WTC11 (cell line): ENCODE measurements around the gene MAML2. TPM values are rescaled to one million over a fixed set of nuclear protein-coding genes. Genes with fewer than 3 reads are reported as not detected.

Experiments
- ATAC-seq: fragments of 200-7000 bp; cut with Tn5 transposase; 2 replicates; pipeline ENCODE4 v1.10.0; 2021; ENCODE audit warnings: mild to moderate bottlenecking, moderate library complexity
- CTCF ChIA-PET: fragments of 300-600 bp; sonication (Branson Sonifier 250); formaldehyde crosslinking; loops from one replicate; lab custom pipeline; 2021; ENCODE audit warnings: antibody characterized with exemption; lab: Charles Lee
- POLR2A ChIA-PET: fragments of 350-600 bp; sonication (Branson Sonifier 250); formaldehyde crosslinking; loops from one replicate; lab custom pipeline; 2021; ENCODE audit warnings: antibody characterized with exemption; lab: Charles Lee
- DNase-seq: peaks from one replicate; pipeline ENCODE4 v3.0.0; 2021; ENCODE audit warnings: low spot score
- H3K27ac Mint-ChIP-seq: 2 replicates; pipeline ENCODE4 v1.8.0; 2021; ENCODE audit warnings: mixed read lengths
- H3K27me3 Mint-ChIP-seq: 2 replicates; pipeline ENCODE4 v1.8.0; 2021; ENCODE audit warnings: low read depth, mild to moderate bottlenecking, moderate library complexity, mixed read lengths
- H3K36me3 Mint-ChIP-seq: 2 replicates; pipeline ENCODE4 v1.8.0; 2021; ENCODE audit warnings: mixed read lengths
- H3K4me1 Mint-ChIP-seq: 2 replicates; pipeline ENCODE4 v1.8.0; 2022; ENCODE audit warnings: mixed read lengths
- H3K4me3 Mint-ChIP-seq: 2 replicates; pipeline ENCODE4 v1.8.0; 2021; ENCODE audit warnings: mild to moderate bottlenecking, moderate library complexity, mixed read lengths
- H3K9me3 Mint-ChIP-seq: 2 replicates; pipeline ENCODE4 v1.8.0; 2021; ENCODE audit warnings: mixed read lengths
- ATF2 ChIP-seq: sonication (generic); formaldehyde crosslinking; IDR thresholded peaks from 2 replicates; pipeline ENCODE4 v1.8.1; 2022; ENCODE audit warnings: low read depth, missing genetic modification reagents, borderline replicate concordance
- CREB1 ChIP-seq: sonication (generic); formaldehyde crosslinking; IDR thresholded peaks from 2 replicates; pipeline ENCODE4 v1.8.0; 2023; ENCODE audit warnings: mild to moderate bottlenecking, missing genetic modification reagents
- FOXJ3 ChIP-seq: sonication (generic); formaldehyde crosslinking; IDR thresholded peaks from 2 replicates; pipeline ENCODE4 v1.9.0; 2021; ENCODE audit warnings: missing genetic modification reagents, mild to moderate bottlenecking, borderline replicate concordance
- HMGA2 ChIP-seq: fragments of 250-450 bp; sonication (Bioruptor Pico); IDR thresholded peaks from 2 replicates; pipeline ENCODE4 v1.4.0; 2021; ENCODE audit warnings: mild to moderate bottlenecking, moderate library complexity
- KAT7 ChIP-seq: sonication (generic); formaldehyde crosslinking; IDR thresholded peaks from 2 replicates; pipeline ENCODE4 v1.8.1; 2023; ENCODE audit warnings: missing genetic modification reagents, mild to moderate bottlenecking, borderline replicate concordance
- MXD4 ChIP-seq: fragments of 250-450 bp; sonication (Bioruptor Pico); IDR thresholded peaks from 2 replicates; pipeline ENCODE4 v1.8.0; 2021; ENCODE audit warnings: mild to moderate bottlenecking, moderate library complexity, borderline replicate concordance
- NR3C1 ChIP-seq: sonication (generic); formaldehyde crosslinking; conservative IDR thresholded peaks from 2 replicates; pipeline ENCODE4 v1.8.1; 2023; ENCODE audit warnings: low read depth, mild to moderate bottlenecking, missing genetic modification reagents
- PREB ChIP-seq: sonication (generic); formaldehyde crosslinking; IDR thresholded peaks from 2 replicates; pipeline ENCODE4 v1.8.1; 2022; ENCODE audit warnings: mild to moderate bottlenecking, missing genetic modification reagents, moderate library complexity, borderline replicate concordance
- SMAD3 ChIP-seq: sonication (generic); formaldehyde crosslinking; IDR thresholded peaks from 2 replicates; pipeline ENCODE4 v1.8.0; 2022; ENCODE audit warnings: missing genetic modification reagents, mild to moderate bottlenecking, borderline replicate concordance
- SOX15 ChIP-seq: fragments of 250-450 bp; sonication (Bioruptor Pico); IDR thresholded peaks from 2 replicates; pipeline ENCODE4 v1.9.0; 2021; ENCODE audit warnings: mild to moderate bottlenecking
- USF1 ChIP-seq: sonication (generic); formaldehyde crosslinking; IDR thresholded peaks from 2 replicates; pipeline ENCODE4 v1.8.0; 2022; ENCODE audit warnings: mild to moderate bottlenecking, missing genetic modification reagents
- ZBTB43 ChIP-seq: sonication (generic); formaldehyde crosslinking; IDR thresholded peaks from 2 replicates; pipeline ENCODE4 v1.8.1; 2023; ENCODE audit warnings: mild to moderate bottlenecking, missing genetic modification reagents
- ZNF263 ChIP-seq: sonication (generic); formaldehyde crosslinking; IDR thresholded peaks from 2 replicates; pipeline ENCODE4 v1.8.1; 2022; ENCODE audit warnings: low read depth, mild to moderate bottlenecking, moderate library complexity, missing genetic modification reagents
- ZNF317 ChIP-seq: sonication (generic); formaldehyde crosslinking; IDR thresholded peaks from 2 replicates; pipeline ENCODE4 v1.8.1; 2023; ENCODE audit warnings: low read depth, mild to moderate bottlenecking, moderate library complexity, missing genetic modification reagents, borderline replicate concordance
- total RNA-seq: library from RNA; stranded (reverse); gene quantifications from 3 replicates; pipeline ENCODE4 v1.2.3, GENCODE V29; 2021
- TF ChIP-seq, protein P1 (sequence below): sonication (generic); formaldehyde crosslinking; conservative IDR thresholded peaks from 2 replicates; pipeline ENCODE4 v1.8.1; 2022; ENCODE audit warnings: mild to moderate bottlenecking, missing genetic modification reagents
- TF ChIP-seq, protein P2 (sequence below): sonication (generic); formaldehyde crosslinking; IDR thresholded peaks from 2 replicates; pipeline ENCODE4 v1.8.1; 2022; ENCODE audit warnings: mild to moderate bottlenecking, moderate library complexity, missing genetic modification reagents
- TF ChIP-seq, protein P3 (sequence below): sonication (generic); formaldehyde crosslinking; conservative IDR thresholded peaks from 2 replicates; pipeline ENCODE4 v1.8.1; 2023; ENCODE audit warnings: mild to moderate bottlenecking, low read depth, missing genetic modification reagents, moderate library complexity
- TF ChIP-seq, protein P4 (sequence below): sonication (generic); formaldehyde crosslinking; IDR thresholded peaks from 2 replicates; pipeline ENCODE4 v1.8.1; 2023; ENCODE audit warnings: mild to moderate bottlenecking, missing genetic modification reagents

Gene MAML2
- total RNA-seq, 1 experiment from 2014 or later: 8.1 TPM

- H3K4me1 Mint-ChIP-seq: peaks cover 10% of the 10 kb centered on the region
- ChIA-PET CTCF (interaction anchor here (0.6 to 1.0 kb wide), 3 partner anchors 44 to 232 kb away, joined by 3 read pairs; partner anchors contain the start of gene MAML2), POLR2A (no interaction called here)
Observed at GRCh38 chr11:96111308-96111707, 231.7 kb downstream of the MAML2 start.

DNA sequence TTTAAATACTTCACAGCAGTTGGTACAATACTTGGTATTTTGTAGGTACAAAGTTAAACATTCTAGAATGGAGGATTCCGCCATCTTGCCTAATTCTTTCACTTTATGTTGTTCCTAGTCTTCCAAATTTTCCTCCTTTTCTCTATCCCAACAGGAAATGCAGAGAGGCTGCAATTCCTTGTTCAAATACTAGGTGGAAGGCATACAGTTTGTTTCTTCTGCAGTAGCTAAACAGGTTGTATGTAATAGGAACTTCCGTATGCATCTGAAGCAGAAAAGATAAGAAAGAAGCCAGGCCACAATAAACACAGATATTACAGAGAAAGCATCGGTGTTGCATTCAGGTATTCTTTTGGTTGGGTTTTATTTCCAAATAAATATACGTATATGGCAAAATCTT, 232.7 kb downstream of the MAML2 start:
- no peak for TF ChIP-seq HMGA2
- TF ChIP-seq, all 79 proteins: peak for 0
- Mint-ChIP-seq H3K36me3 (no peaks in the 10 kb centered on the region), H3K4me3 (no peak overlapping the region), H3K4me1 (peaks cover 18% of the 10 kb centered on the region), H3K27me3 (no peaks in the 10 kb centered on the region), H3K9me3 (no peaks in the 10 kb centered on the region), H3K27ac (no peak overlapping the region)
- CTCF ChIA-PET: no interaction called here
- DNase-seq (no peak), ATAC-seq (no peak)
- POLR2A ChIA-PET: no interaction called here

More at GRCh38 chr11:96111308-96111707, 231.7 kb downstream of the MAML2 start:
- H3K27ac Mint-ChIP-seq: peak overlapping the region; percentile 60; the same call in 1 of the 2 replicates
- H3K4me3 Mint-ChIP-seq: no peak overlapping the region
- DNase-seq (no peak), ATAC-seq (peak; percentile 27)
- H3K9me3 Mint-ChIP-seq: no peaks in the 10 kb centered on the region
- H3K36me3 Mint-ChIP-seq: no peaks in the 10 kb centered on the region
- no peak for TF ChIP-seq USF1 (CRISPR knock-in tag)
- no peak for TF ChIP-seq NR3C1 (CRISPR knock-in tag)
- no peak for TF ChIP-seq SOX15
- TF ChIP-seq ZNF263 (CRISPR knock-in tag): no peak
- TF ChIP-seq ZNF317 (CRISPR knock-in tag): no peak
- TF ChIP-seq, protein P1, sequence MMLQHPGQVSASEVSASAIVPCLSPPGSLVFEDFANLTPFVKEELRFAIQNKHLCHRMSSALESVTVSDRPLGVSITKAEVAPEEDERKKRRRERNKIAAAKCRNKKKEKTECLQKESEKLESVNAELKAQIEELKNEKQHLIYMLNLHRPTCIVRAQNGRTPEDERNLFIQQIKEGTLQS (CRISPR knock-in tag): no peak
- TF ChIP-seq ATF2 (CRISPR knock-in tag): no peak
- TF ChIP-seq SMAD3 (CRISPR knock-in tag): no peak
- TF ChIP-seq, protein P2, sequence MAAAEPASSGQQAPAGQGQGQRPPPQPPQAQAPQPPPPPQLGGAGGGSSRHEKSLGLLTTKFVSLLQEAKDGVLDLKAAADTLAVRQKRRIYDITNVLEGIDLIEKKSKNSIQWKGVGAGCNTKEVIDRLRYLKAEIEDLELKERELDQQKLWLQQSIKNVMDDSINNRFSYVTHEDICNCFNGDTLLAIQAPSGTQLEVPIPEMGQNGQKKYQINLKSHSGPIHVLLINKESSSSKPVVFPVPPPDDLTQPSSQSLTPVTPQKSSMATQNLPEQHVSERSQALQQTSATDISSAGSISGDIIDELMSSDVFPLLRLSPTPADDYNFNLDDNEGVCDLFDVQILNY (CRISPR knock-in tag): no peak
- TF ChIP-seq FOXJ3 (CRISPR knock-in tag): no peak
- no peak for TF ChIP-seq KAT7
- no peak for TF ChIP-seq MXD4 (CRISPR knock-in tag)
- TF ChIP-seq, protein P3, sequence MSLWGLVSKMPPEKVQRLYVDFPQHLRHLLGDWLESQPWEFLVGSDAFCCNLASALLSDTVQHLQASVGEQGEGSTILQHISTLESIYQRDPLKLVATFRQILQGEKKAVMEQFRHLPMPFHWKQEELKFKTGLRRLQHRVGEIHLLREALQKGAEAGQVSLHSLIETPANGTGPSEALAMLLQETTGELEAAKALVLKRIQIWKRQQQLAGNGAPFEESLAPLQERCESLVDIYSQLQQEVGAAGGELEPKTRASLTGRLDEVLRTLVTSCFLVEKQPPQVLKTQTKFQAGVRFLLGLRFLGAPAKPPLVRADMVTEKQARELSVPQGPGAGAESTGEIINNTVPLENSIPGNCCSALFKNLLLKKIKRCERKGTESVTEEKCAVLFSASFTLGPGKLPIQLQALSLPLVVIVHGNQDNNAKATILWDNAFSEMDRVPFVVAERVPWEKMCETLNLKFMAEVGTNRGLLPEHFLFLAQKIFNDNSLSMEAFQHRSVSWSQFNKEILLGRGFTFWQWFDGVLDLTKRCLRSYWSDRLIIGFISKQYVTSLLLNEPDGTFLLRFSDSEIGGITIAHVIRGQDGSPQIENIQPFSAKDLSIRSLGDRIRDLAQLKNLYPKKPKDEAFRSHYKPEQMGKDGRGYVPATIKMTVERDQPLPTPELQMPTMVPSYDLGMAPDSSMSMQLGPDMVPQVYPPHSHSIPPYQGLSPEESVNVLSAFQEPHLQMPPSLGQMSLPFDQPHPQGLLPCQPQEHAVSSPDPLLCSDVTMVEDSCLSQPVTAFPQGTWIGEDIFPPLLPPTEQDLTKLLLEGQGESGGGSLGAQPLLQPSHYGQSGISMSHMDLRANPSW (CRISPR knock-in tag): no peak
- no peaks in the 10 kb centered on the region for H3K27me3 Mint-ChIP-seq

DNA sequence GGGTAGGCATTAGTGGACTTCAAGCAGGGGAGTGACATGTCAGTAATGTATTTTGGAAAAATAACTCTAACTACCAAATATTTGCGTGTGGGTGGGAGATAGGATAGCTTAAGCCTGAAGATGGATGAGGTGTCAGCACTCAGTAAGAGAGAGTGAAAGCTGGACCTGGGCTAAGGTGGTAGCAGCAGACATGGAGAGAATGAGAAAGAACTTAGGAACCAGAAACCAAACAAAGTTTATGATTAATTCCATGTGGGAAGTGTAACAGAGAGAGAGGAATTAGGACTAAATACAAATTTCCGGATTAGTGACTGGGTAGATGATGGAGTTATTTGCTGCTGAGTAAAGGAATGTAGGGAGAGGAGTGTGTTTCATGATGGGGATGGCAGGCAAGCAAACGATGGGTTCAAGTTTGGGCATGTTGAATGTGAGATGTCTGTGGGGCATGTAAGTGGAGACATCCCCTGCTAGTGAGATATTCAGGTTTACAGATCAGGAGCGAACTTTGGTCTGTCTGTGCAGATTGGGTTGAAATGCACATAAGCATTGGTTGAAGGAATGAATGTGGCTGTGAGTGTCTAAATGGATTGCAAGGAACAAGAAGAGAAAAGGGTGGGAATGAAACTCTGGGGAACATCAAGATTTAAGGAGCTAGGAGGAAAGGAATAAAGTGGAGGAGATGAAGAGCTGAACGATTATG, 233.5 kb downstream of the MAML2 start:
- H3K4me1 Mint-ChIP-seq: peaks cover 22% of the 10 kb centered on the region
- no peaks in the 10 kb centered on the region for H3K36me3 Mint-ChIP-seq
- TF ChIP-seq ZBTB43 (CRISPR knock-in tag) (no peak), PREB (CRISPR knock-in tag) (no peak), CREB1 (no peak)
- TF ChIP-seq, protein P4, sequence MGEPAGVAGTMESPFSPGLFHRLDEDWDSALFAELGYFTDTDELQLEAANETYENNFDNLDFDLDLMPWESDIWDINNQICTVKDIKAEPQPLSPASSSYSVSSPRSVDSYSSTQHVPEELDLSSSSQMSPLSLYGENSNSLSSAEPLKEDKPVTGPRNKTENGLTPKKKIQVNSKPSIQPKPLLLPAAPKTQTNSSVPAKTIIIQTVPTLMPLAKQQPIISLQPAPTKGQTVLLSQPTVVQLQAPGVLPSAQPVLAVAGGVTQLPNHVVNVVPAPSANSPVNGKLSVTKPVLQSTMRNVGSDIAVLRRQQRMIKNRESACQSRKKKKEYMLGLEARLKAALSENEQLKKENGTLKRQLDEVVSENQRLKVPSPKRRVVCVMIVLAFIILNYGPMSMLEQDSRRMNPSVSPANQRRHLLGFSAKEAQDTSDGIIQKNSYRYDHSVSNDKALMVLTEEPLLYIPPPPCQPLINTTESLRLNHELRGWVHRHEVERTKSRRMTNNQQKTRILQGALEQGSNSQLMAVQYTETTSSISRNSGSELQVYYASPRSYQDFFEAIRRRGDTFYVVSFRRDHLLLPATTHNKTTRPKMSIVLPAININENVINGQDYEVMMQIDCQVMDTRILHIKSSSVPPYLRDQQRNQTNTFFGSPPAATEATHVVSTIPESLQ (CRISPR knock-in tag): no peak
- DNase-seq (no peak), ATAC-seq (no peak)
- no peaks in the 10 kb centered on the region for H3K27me3 Mint-ChIP-seq
- H3K9me3 Mint-ChIP-seq: no peaks in the 10 kb centered on the region
- H3K27ac Mint-ChIP-seq: no peak overlapping the region
- no peak overlapping the region for H3K4me3 Mint-ChIP-seq
- POLR2A ChIA-PET: no interaction called here
- CTCF ChIA-PET: no interaction called here
